Activated T-cell treated with anti-CD3 and anti-CD28 coated beads, Interleukin-2, amount 50 U/mL, for 24 hours (primary cell): Measurements from ENCODE around the gene HEXB.
"Not testable (repeated sequence)": the region's sequence is repeated elsewhere in the genome, so short reads cannot be mapped to it uniquely, and the experiment has no call there.

ENCODE experiments used
- DNase-seq: peaks from one replicate; pipeline ENCODE4 v3.0.0-alpha.2; 2020
- H3K27ac Mint-ChIP-seq: 2 replicates; pipeline ENCODE4 v1.8.0; 2020; ENCODE audit warnings: mild to moderate bottlenecking, mixed read lengths
- H3K27me3 Mint-ChIP-seq: 2 replicates; pipeline ENCODE4 v1.8.0; 2020; ENCODE audit warnings: mixed read lengths
- H3K36me3 Mint-ChIP-seq: 2 replicates; pipeline ENCODE4 v1.8.0; 2020; ENCODE audit warnings: low read depth, mixed read lengths
- H3K4me1 Mint-ChIP-seq: 2 replicates; pipeline ENCODE4 v1.8.0; 2020; ENCODE audit warnings: low read depth, mixed read lengths
- H3K4me3 Mint-ChIP-seq: 2 replicates; pipeline ENCODE4 v1.8.0; 2020; ENCODE audit warnings: mild to moderate bottlenecking, moderate library complexity, mixed read lengths
- H3K9me3 Mint-ChIP-seq: 2 replicates; pipeline ENCODE4 v1.8.0; 2020; ENCODE audit warnings: mixed read lengths

Gene HEXB

GRCh38 chr5:74738406-74738805 is 53.4 kb downstream of the HEXB start:
- no peaks in the 10 kb centered on the region for H3K27me3 Mint-ChIP-seq
- DNase-seq, result no peak
- no peak overlapping the region for H3K27ac Mint-ChIP-seq
- no peak overlapping the region for H3K4me3 Mint-ChIP-seq
- no peaks in the 10 kb centered on the region for H3K9me3 Mint-ChIP-seq
- H3K4me1 Mint-ChIP-seq, result no peaks in the 10 kb centered on the region
- peaks cover 86% of the 10 kb centered on the region for H3K36me3 Mint-ChIP-seq

GRCh38 chr5:74748742-74749141 is 63.7 kb downstream of the HEXB start:
- H3K36me3 Mint-ChIP-seq, result peaks cover 86% of the 10 kb centered on the region
- DNase-seq, H3K27me3 Mint-ChIP-seq, H3K27ac Mint-ChIP-seq, H3K4me3 Mint-ChIP-seq, H3K9me3 Mint-ChIP-seq, H3K4me1 Mint-ChIP-seq: not testable (repeated sequence)

GRCh38 chr5:74761241-74761640 is 76.2 kb downstream of the HEXB start:
- no peak overlapping the region for H3K27ac Mint-ChIP-seq
- H3K4me1 Mint-ChIP-seq, result peaks cover 53% of the 10 kb centered on the region
- no peak for DNase-seq
- no peaks in the 10 kb centered on the region for H3K27me3 Mint-ChIP-seq
- H3K36me3 Mint-ChIP-seq, result peaks cover 78% of the 10 kb centered on the region
- peaks cover 4% of the 10 kb centered on the region for H3K9me3 Mint-ChIP-seq
- no peak overlapping the region for H3K4me3 Mint-ChIP-seq

DNA sequence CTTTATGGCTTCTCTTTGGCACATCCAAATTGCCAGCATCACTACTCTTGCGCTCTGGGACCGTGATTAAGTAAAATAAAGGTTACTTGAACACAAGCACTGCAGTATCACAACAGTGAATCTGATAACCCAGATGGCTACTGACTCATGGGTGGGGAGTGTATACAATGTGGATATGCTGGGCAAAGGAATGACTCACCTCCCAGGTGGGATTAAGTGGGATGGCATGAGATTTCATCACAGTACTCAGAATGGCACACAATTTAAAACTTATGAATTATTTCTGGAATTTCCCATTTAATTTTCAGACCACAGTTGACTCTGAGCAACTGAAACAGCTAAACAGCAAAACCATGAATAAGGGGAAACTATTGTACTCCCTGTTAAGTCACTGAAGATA is 77.6 kb downstream of the HEXB start:
- Mint-ChIP-seq H3K9me3 (no peaks in the 10 kb centered on the region), H3K27ac (peak overlapping the region; percentile 37), H3K27me3 (no peaks in the 10 kb centered on the region), H3K4me1 (peaks cover 56% of the 10 kb centered on the region), H3K36me3 (peaks cover 80% of the 10 kb centered on the region), H3K4me3 (no peak overlapping the region)
- no peak for DNase-seq

DNA sequence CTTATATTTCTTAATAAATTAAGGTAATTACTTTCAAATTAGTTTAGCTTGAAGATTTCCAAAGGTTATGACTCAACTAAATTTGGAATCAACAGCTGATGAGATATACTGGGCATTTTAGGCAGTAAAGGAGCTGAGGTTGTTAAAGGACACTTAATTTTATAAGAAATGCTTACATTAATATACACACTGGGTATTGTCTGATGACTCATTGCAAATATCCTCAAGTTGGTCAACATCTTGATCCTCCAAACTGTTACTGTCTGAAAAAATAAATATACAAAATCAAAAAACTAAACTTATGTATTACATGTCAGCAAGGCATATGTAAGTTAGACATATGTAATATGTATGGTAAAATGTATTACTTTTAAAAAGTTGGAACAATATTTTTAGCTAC is 78.5 kb downstream of the HEXB start:
- no peak overlapping the region for H3K4me3 Mint-ChIP-seq
- no peaks in the 10 kb centered on the region for H3K9me3 Mint-ChIP-seq
- H3K4me1 Mint-ChIP-seq, result peaks cover 63% of the 10 kb centered on the region

GRCh38 chr5:74765201-74765600 is 80.2 kb downstream of the HEXB start:
- DNase-seq, result no peak
- Mint-ChIP-seq H3K4me1 (peaks cover 66% of the 10 kb centered on the region), H3K4me3 (peak overlapping the region; percentile 100), H3K36me3 (peaks cover 79% of the 10 kb centered on the region), H3K9me3 (no peaks in the 10 kb centered on the region), H3K27me3 (no peaks in the 10 kb centered on the region), H3K27ac (peak overlapping the region; percentile 24)

More for the DNA sequence above, 78.5 kb downstream of the HEXB start:
- no peak overlapping the region for H3K27ac Mint-ChIP-seq
- no peak for DNase-seq
- H3K36me3 Mint-ChIP-seq, result peaks cover 78% of the 10 kb centered on the region
- H3K27me3 Mint-ChIP-seq, result no peaks in the 10 kb centered on the region

DNA sequence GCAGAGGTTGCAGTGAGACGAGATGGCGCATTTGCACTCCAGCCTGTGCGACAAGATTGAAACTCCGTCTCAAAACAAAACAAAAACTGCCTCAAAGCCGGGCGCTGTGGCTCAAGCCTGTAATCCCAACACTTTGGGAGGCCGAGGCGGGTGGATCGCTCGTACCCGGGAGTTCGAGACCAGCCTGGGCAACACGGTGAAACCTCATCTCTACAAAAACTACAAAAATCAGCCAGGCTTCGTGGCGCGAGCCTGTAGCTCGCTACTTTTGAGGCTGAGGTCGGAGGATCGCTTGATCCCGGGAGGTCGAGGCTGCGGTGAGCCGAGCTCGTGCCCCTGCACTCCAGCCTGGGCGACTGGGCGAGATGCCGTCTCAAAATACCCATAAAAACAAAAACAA is 80.9 kb downstream of the HEXB start:
- peak overlapping the region; percentile 100 for H3K4me3 Mint-ChIP-seq
- peaks cover 79% of the 10 kb centered on the region for H3K36me3 Mint-ChIP-seq
- H3K27ac Mint-ChIP-seq, result peak overlapping the region; percentile 99

GRCh38 chr5:74766418-74766848 is 81.4 kb downstream of the HEXB start:
- peaks cover 62% of the 10 kb centered on the region for H3K4me1 Mint-ChIP-seq
- H3K4me3 Mint-ChIP-seq, result peak overlapping the region; percentile 100
- H3K9me3 Mint-ChIP-seq, result no peaks in the 10 kb centered on the region
- H3K36me3 Mint-ChIP-seq, result peaks cover 79% of the 10 kb centered on the region
- no peak for DNase-seq
- peak overlapping the region; percentile 99 for H3K27ac Mint-ChIP-seq
- H3K27me3 Mint-ChIP-seq, result no peaks in the 10 kb centered on the region

More for the DNA sequence above, 80.9 kb downstream of the HEXB start:
- Mint-ChIP-seq H3K27me3 (no peaks in the 10 kb centered on the region), H3K4me1 (peaks cover 66% of the 10 kb centered on the region), H3K9me3 (no peaks in the 10 kb centered on the region)
- no peak for DNase-seq

GRCh38 chr5:74766849-74767578 is 82.0 kb downstream of the HEXB start, which contains the start of the genes GFM2 and NSA2:
TSS of gene GFM2 (minus strand) at chr5:74767117. CDS start at chr5:74763742, 3,375 bp downstream.
TSS of gene NSA2 (plus strand) at chr5:74767249. CDS start at chr5:74767361, 112 bp downstream.
- peak; percentile 96 for DNase-seq
- no peaks in the 10 kb centered on the region for H3K9me3 Mint-ChIP-seq
- H3K27me3 Mint-ChIP-seq, result no peaks in the 10 kb centered on the region
- H3K36me3 Mint-ChIP-seq, result peaks cover 78% of the 10 kb centered on the region
- peak within 1 kb of the TSS; percentile 99 for H3K27ac Mint-ChIP-seq
- H3K4me3 Mint-ChIP-seq, result peak within 1 kb of the TSS; percentile 100
- peaks cover 56% of the 10 kb centered on the region for H3K4me1 Mint-ChIP-seq

GRCh38 chr5:74767579-74767913 is 82.5 kb downstream of the HEXB start:
- Mint-ChIP-seq H3K4me1 (peaks cover 53% of the 10 kb centered on the region), H3K4me3 (peak overlapping the region; percentile 100), H3K27me3 (no peaks in the 10 kb centered on the region), H3K9me3 (no peaks in the 10 kb centered on the region), H3K27ac (peak overlapping the region; percentile 99), H3K36me3 (peaks cover 78% of the 10 kb centered on the region)
- no peak for DNase-seq
